ENCODE data around the gene IRF8. TPM values are rescaled to one million over a fixed set of nuclear protein-coding genes. Genes with fewer than 3 reads are reported as not detected.

Gene IRF8
- total and polyA plus RNA-seq, 2 of the 13 experiments (the other 11 are each of a cell fraction or from before 2014, with no cell fraction given): not detected

- no peak overlapping the region for H3K4me3 ChIP-seq (replicated peaks in 1 of 3; ENCODE audit: insufficient read depth in 1 of 3, low read depth in 2 of 3, low read length in 3 of 3)
- H3K27ac ChIP-seq (ENCODE audit: extremely low read length, insufficient read depth, low read length): no peak overlapping the region
- BruUV-seq (replicated peaks): no TSS peak
- no peaks in the 10 kb centered on the region for H3K79me2 ChIP-seq (ENCODE audit: insufficient read depth, low read length)
- no peak for TF ChIP-seq TRAFD1 (CRISPR knock-in tag; IDR thresholded peaks at IDR 0.05; ENCODE audit: borderline replicate concordance)
- TF ChIP-seq SCMH1 (CRISPR knock-in tag; IDR thresholded peaks at IDR 0.05; ENCODE audit: borderline replicate concordance): no peak
- TF ChIP-seq FIP1L1 (IDR thresholded peaks at IDR 0.05; ENCODE audit: borderline replicate concordance, insufficient read depth, low read depth, low read length): no peak
- TF ChIP-seq TCF7 (IDR thresholded peaks at IDR 0.05; ENCODE audit: low read depth): no peak
- TF ChIP-seq RNF2 (conservative IDR thresholded peaks at IDR 0.05; ENCODE audit: low read depth): no peak
- no peak for TF ChIP-seq KLF12 (CRISPR knock-in tag; IDR thresholded peaks at IDR 0.05; ENCODE audit: borderline replicate concordance)
- TF ChIP-seq ZMAT5 (CRISPR knock-in tag; IDR thresholded peaks at IDR 0.05; ENCODE audit: borderline replicate concordance, low read depth): no peak
- TF ChIP-seq ZNF530 (CRISPR knock-in tag; IDR thresholded peaks at IDR 0.05; ENCODE audit: low read depth): no peak
- no peak for TF ChIP-seq POLR2AphosphoS2 (IDR thresholded peaks at IDR 0.05; ENCODE audit: low read depth, low read length)
- TF ChIP-seq CCDC6 (CRISPR knock-in tag; IDR thresholded peaks at IDR 0.05): no peak
- H3K4me1 ChIP-seq (ENCODE audit: insufficient read depth, low read length): no peaks in the 10 kb centered on the region
- ChIA-PET POLR2A (no interaction called here), CTCF (ENCODE audit: low intra/inter-chr PET ratio, low total read pairs) (no interaction called here)
- H2AFZ ChIP-seq (ENCODE audit: low read length): no peak overlapping the region
- in situ Hi-C loops (cut with HindIII; ENCODE audit: extremely low pct_ligation_motif_present, low pct_unique_long_range_greater_than_20kb) (no loop called here), intact Hi-C loops (cut with micrococcal nuclease; ENCODE audit: unreplicated experiment) (no loop called here)
- no peaks in the 10 kb centered on the region for H4K20me1 ChIP-seq (ENCODE audit: insufficient read depth, low read length)
- H3K36me3 ChIP-seq (replicated peaks in 1 of 2; ENCODE audit: control insufficient read depth in 1 of 2, insufficient read depth in 2 of 2, low read length in 2 of 2): no peaks in the 10 kb centered on the region
- WGBS (ENCODE audit: low lambda C conversion rate): 34% methylated on average over 11 of the region's 11 CpGs
- ATAC-seq (no peak), FAIRE-seq (no peak), DNase-seq (ENCODE audit: low spot score) (no peak)
- no peak overlapping the region for H3K4me2 ChIP-seq (ENCODE audit: low read depth, low read length)
- H3K9ac ChIP-seq (ENCODE audit: insufficient read depth, low read depth, low read length): no peak overlapping the region
- no peaks in the 10 kb centered on the region for H3K9me3 ChIP-seq (ENCODE audit: low read length)
- H3K27me3 ChIP-seq (ENCODE audit: control insufficient read depth in 1 of 2, insufficient read depth in 2 of 2, low read length in 2 of 2): peaks cover 0 to 53% of the 10 kb centered on the region in 2 experiments; a peak in 4 of 5 replicates
These were observed 56.6 kb downstream of the IRF8 start for GRCh38 chr16:85955566-85955965.

Data from HepG2 (cell line).